ENCODE results near the gene LRGUK. TPM values are rescaled to one million over a fixed set of nuclear protein-coding genes. Genes with fewer than 3 reads are reported as not detected.

Gene LRGUK
- total and polyA plus RNA-seq, 2 donors from 2014 or later, result 0.19 to 3.8 TPM

GRCh38 chr7:134189559-134189958 is 62.4 kb downstream of the LRGUK start:
- no peaks in the 10 kb centered on the region for H3K36me3 ChIP-seq (ENCODE audit: control insufficient read depth in 2 of 3, insufficient read depth in 3 of 3, low read length in 3 of 3)
- FAIRE-seq (no peak), DNase-seq (no peak)
- no peaks in the 10 kb centered on the region for H3K9me3 ChIP-seq (ENCODE audit: control insufficient read depth in 2 of 3, insufficient read depth in 1 of 3, low read length in 3 of 3)
- no peaks in the 10 kb centered on the region for H3K27me3 ChIP-seq (ENCODE audit: control insufficient read depth, insufficient read depth, low read length)
- TF ChIP-seq, protein P1, sequence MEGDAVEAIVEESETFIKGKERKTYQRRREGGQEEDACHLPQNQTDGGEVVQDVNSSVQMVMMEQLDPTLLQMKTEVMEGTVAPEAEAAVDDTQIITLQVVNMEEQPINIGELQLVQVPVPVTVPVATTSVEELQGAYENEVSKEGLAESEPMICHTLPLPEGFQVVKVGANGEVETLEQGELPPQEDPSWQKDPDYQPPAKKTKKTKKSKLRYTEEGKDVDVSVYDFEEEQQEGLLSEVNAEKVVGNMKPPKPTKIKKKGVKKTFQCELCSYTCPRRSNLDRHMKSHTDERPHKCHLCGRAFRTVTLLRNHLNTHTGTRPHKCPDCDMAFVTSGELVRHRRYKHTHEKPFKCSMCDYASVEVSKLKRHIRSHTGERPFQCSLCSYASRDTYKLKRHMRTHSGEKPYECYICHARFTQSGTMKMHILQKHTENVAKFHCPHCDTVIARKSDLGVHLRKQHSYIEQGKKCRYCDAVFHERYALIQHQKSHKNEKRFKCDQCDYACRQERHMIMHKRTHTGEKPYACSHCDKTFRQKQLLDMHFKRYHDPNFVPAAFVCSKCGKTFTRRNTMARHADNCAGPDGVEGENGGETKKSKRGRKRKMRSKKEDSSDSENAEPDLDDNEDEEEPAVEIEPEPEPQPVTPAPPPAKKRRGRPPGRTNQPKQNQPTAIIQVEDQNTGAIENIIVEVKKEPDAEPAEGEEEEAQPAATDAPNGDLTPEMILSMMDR (IDR thresholded peaks at IDR 0.05; ENCODE audit: borderline replicate concordance, extremely low read depth, insufficient read depth), result no peak
- intact Hi-C loops (cut with DNase I), result no loop called here
- H3K27ac ChIP-seq (ENCODE audit: low read depth in 2 of 2, low read length in 2 of 2), result no peak overlapping the region
- H3K9ac ChIP-seq (ENCODE audit: low read length in 3 of 3), result no peak overlapping the region
- no peaks in the 10 kb centered on the region for H3K4me1 ChIP-seq (ENCODE audit: control insufficient read depth in 2 of 3, insufficient read depth in 2 of 3, low read depth in 1 of 3, low read length in 3 of 3)
- H3K4me3 ChIP-seq (ENCODE audit: low read length in 3 of 3), result no peak overlapping the region

GRCh38 chr7:134191876-134192275 is 64.7 kb downstream of the LRGUK start:
- Histone ChIP-seq H3K27ac (ENCODE audit: low read depth in 2 of 2, low read length in 2 of 2) (no peak overlapping the region), H3K4me3 (ENCODE audit: low read length in 3 of 3) (no peak overlapping the region), H3K9me3 (ENCODE audit: control insufficient read depth in 2 of 3, insufficient read depth in 1 of 3, low read length in 3 of 3) (no peaks in the 10 kb centered on the region), H3K27me3 (ENCODE audit: control insufficient read depth, insufficient read depth, low read length) (no peaks in the 10 kb centered on the region), H3K4me1 (ENCODE audit: control insufficient read depth in 2 of 3, insufficient read depth in 2 of 3, low read depth in 1 of 3, low read length in 3 of 3) (no peaks in the 10 kb centered on the region), H3K9ac (ENCODE audit: low read length in 3 of 3) (no peak overlapping the region), H3K36me3 (ENCODE audit: control insufficient read depth in 2 of 3, insufficient read depth in 3 of 3, low read length in 3 of 3) (no peaks in the 10 kb centered on the region)
- no peak for DNase-seq
- intact Hi-C loops (cut with DNase I), result no loop called here
- FAIRE-seq, result no peak
- TF ChIP-seq, protein P1 (IDR thresholded peaks at IDR 0.05; ENCODE audit: borderline replicate concordance, extremely low read depth, insufficient read depth), result no peak

GRCh38 chr7:134193240-134193639 is 66.1 kb downstream of the LRGUK start:
- intact Hi-C loops (cut with DNase I), result no loop called here
- no peaks in the 10 kb centered on the region for H3K4me1 ChIP-seq (ENCODE audit: control insufficient read depth in 2 of 3, insufficient read depth in 2 of 3, low read depth in 1 of 3, low read length in 3 of 3)
- H3K9ac ChIP-seq (ENCODE audit: low read length in 3 of 3), result no peak overlapping the region
- H3K36me3 ChIP-seq (ENCODE audit: control insufficient read depth in 2 of 3, insufficient read depth in 3 of 3, low read length in 3 of 3), result no peaks in the 10 kb centered on the region
- no peak for FAIRE-seq
- H3K4me3 ChIP-seq (ENCODE audit: low read length in 3 of 3), result no peak overlapping the region
- H3K9me3 ChIP-seq (ENCODE audit: control insufficient read depth in 2 of 3, insufficient read depth in 1 of 3, low read length in 3 of 3), result no peaks in the 10 kb centered on the region
- H3K27ac ChIP-seq (ENCODE audit: low read depth in 2 of 2, low read length in 2 of 2), result no peak overlapping the region
- no peak for DNase-seq
- H3K27me3 ChIP-seq (ENCODE audit: control insufficient read depth, insufficient read depth, low read length), result no peaks in the 10 kb centered on the region
- TF ChIP-seq, protein P1 (IDR thresholded peaks at IDR 0.05; ENCODE audit: borderline replicate concordance, extremely low read depth, insufficient read depth), result no peak

GRCh38 chr7:134195252-134195651 is 68.1 kb downstream of the LRGUK start:
- H3K36me3 ChIP-seq (ENCODE audit: control insufficient read depth in 2 of 3, insufficient read depth in 3 of 3, low read length in 3 of 3), result no peaks in the 10 kb centered on the region
- H3K9ac ChIP-seq (ENCODE audit: low read length in 3 of 3), result no peak overlapping the region
- DNase-seq, result no peak
- H3K27ac ChIP-seq (ENCODE audit: low read depth in 2 of 2, low read length in 2 of 2), result no peak overlapping the region
- no peak for FAIRE-seq
- no peaks in the 10 kb centered on the region for H3K4me1 ChIP-seq (ENCODE audit: control insufficient read depth in 2 of 3, insufficient read depth in 2 of 3, low read depth in 1 of 3, low read length in 3 of 3)
- intact Hi-C loops (cut with DNase I), result no loop called here
- TF ChIP-seq, protein P1 (IDR thresholded peaks at IDR 0.05; ENCODE audit: borderline replicate concordance, extremely low read depth, insufficient read depth), result no peak
- no peak overlapping the region for H3K4me3 ChIP-seq (ENCODE audit: low read length in 3 of 3)
- H3K27me3 ChIP-seq (ENCODE audit: control insufficient read depth, insufficient read depth, low read length), result no peaks in the 10 kb centered on the region
- H3K9me3 ChIP-seq (ENCODE audit: control insufficient read depth in 2 of 3, insufficient read depth in 1 of 3, low read length in 3 of 3), result no peaks in the 10 kb centered on the region

Data from kidney (tissue), 14 donors.